B cell (primary cell): ENCODE results near the gene ZNF710.

Experiments
- CTCF ChIP-seq: fragments of 200-600 bp; IDR thresholded peaks from one replicate; pipeline ENCODE4 v1.8.0; 2022; ENCODE audit warnings: antibody characterized with exemption, mild to moderate bottlenecking
- EZH2 ChIP-seq: IDR thresholded peaks from 2 replicates; pipeline ENCODE4 v1.6.1; 2012; ENCODE audit warnings: borderline replicate concordance, low read depth, mild to moderate bottlenecking, moderate library complexity, low read length; ENCODE audit not compliant: insufficient read depth, poor library complexity, severe bottlenecking

GRCh38 chr15:90013503-90013937 is 12.4 kb downstream of the ZNF710 start:
- TF ChIP-seq CTCF (no peak), EZH2 (no peak)
